Left hindlimb (tissue), 1 donor: ENCODE results near the gene ARHGAP23.
A peak's percentile ranks its signal among the peaks of the same experiment; 100 is the strongest.
"Not testable (repeated sequence)": the region's sequence is repeated elsewhere in the genome, so short reads cannot be mapped to it uniquely, and the experiment has no call there.

Experiments used
- DNase-seq: peaks from one replicate; pipeline ENCODE4 v3.0.0-alpha.2; 2018

Gene ARHGAP23

DNA sequence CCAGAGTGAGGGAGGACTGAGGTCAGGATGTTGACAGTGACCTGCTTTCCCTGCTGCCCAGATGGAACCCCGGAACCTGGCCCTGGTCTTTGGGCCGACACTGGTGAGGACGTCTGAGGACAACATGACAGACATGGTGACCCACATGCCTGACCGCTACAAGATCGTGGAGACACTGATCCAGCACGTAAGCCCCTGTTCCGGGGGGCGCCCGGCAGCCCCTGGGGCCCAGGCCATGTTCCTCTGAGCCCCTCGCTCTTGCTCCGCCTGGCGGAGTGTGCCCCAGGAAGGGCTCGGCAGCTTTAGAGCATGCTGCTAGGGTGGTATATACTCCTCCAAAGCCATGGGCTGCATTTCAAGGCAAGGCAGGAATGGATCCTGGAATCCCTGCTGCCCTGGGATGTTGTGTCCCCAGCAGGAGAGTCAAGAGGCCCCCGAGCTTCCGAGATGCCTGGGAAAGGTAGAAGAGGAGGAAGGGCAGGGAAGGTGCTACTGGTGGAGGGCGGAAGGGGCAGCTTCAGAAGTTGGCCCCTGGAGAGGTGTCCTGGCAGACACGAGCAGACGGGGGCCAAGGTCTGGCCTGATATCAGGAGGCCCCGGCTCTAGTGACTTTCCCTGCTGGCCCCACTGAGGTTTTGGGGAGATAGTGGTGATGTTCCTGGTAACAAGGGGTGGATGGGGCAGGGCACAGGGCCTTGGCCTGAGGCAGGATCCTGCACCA is 63.2 kb downstream of the ARHGAP23 start:
- peak; percentile 15 for DNase-seq

DNA sequence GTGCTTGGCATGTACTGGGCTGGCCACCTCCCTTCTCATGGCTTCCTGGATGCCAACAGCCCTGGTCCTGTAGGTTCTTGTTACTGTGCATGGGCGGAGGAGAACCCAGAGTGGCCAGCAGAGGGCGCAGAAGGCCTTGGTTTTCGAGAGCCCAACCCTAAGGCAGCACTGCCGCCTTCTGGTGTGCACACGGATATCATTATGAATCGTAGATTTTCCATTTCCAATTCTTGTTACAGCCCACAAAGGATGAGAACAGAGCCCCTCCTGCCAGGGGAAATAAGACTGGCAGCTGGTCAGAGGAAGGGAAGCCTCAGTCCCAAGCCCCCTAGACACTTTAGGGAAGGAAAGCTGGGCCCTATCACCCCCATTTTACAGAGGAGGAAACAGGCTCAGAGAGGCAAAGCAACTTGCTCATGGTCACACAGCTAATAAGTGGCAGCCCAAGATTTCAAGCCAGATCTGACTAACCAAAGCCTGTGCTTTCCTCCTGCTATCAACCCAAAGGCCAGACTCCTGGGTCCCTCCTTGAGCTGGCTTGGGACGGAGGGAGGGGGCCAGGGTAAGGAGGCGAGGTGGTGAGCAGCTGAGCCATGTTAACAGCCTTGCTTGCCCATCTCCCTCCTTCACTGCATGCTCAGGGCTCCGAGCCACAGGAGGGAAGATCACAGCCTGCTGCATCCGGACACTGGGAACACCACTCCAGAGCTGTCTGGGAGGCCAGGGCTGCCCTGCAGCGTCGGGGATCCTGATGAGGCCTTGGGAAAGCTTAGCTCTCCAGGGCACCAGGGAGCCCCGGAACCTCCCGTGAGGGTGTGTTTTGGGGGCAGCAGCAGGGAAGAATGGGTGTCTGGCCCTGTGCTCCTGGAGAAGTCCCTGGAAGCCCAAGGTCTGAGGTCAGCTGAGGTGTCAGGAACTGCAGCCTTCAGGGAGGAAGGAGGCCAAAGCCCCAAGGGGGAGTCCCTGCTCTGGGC is 64.1 kb downstream of the ARHGAP23 start:
- peak; percentile 85 for DNase-seq

DNA sequence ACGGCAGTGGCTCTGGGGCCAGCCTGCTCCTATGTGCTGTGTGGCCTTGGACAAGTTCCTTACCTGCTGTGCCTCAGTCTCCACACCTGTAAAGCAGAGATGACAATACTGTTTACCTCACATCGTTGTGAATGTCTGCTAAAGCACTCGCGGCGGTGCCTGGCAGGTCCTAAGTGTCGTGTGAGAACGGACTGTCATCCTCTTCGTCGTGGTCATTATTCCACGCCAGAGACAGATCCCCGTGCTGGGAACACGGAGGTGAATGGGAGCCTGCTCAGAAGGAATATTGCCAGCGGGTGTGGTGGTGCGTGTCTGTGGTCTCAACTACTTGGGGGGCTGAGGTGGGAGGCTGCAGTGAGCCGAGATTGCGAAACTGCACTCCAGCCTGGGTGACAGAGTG is 65.9 kb downstream of the ARHGAP23 start:
- DNase-seq, result not testable (repeated sequence)

DNA sequence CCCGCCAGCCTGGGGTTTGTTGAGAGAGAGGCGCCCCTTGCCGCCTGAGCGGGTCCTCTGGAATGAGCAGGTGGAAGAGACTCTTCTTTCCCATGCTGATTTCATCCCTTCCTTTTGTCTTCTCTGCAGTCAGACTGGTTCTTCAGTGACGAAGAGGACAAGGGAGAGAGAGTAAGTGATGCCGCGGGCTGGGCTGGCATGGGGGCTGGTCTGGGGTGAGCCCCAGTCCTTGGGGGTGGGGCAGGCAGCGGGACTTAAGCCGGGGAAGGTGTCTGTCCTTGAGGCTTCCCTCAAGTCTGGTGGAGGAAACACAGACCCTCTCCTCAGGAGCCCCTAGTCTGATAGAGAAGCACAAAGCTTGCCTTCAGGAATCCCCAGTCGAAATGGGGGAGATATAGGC is 69.4 kb downstream of the ARHGAP23 start:
- DNase-seq, result not testable (repeated sequence)

DNA sequence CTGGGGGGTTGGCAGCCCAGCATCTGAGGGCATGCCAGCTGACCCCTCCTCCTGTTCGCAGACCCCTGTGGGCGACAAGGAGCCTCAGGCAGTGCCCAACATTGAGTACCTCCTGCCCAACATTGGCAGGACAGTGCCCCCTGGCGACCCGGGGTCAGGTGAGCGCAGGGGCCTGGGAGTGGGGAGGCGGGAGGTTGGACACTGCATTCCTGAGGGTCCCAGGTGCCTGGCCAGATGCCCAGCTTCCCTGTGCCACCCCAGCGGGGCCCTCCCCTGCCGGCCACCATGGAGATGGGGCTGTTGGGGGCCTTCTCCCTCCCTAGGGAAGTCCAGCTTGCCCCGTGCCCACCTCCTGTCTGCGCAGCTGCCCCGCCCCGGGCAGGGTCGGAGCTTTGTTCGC is 70.1 kb downstream of the ARHGAP23 start:
- peak; percentile 24 for DNase-seq

DNA sequence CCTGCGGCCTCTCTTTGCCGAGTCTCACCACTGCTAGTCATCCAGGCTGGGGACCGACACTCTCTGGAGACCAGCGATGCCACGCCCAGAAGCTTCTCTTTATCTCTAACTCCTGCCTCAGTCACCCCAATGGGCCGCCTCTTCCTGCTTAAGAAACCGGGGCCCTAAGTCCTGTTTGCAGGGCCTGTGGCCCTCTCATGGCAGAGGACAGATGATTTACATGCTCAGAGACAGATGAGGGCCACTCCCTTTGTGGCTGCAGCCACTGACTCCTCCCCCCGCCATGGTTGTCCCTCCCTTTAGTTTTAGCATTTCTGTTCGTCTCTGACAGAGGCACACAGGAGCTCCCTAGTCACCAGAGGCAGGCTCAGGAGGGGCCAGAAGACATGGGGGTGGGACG is 71.0 kb downstream of the ARHGAP23 start:
- not testable (repeated sequence) for DNase-seq

DNA sequence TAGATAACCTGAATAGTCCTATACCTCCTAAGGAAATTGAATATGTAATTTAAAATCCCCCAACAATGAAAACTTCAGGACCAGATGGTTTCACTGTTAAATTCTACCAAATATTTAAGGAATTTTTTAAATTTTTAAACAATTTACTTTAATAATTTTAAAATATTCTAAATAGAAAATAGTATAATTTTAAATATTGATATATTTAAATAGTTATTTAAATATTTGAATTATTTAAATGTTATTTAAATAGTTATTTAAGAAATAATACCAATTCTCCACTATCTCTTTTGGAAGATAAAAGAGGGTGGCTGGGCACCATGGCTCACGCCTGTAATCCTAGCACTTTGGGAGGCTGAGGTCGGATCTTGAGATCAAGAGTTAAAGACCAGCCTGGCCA is 73.5 kb downstream of the ARHGAP23 start:
- not testable (repeated sequence) for DNase-seq

DNA sequence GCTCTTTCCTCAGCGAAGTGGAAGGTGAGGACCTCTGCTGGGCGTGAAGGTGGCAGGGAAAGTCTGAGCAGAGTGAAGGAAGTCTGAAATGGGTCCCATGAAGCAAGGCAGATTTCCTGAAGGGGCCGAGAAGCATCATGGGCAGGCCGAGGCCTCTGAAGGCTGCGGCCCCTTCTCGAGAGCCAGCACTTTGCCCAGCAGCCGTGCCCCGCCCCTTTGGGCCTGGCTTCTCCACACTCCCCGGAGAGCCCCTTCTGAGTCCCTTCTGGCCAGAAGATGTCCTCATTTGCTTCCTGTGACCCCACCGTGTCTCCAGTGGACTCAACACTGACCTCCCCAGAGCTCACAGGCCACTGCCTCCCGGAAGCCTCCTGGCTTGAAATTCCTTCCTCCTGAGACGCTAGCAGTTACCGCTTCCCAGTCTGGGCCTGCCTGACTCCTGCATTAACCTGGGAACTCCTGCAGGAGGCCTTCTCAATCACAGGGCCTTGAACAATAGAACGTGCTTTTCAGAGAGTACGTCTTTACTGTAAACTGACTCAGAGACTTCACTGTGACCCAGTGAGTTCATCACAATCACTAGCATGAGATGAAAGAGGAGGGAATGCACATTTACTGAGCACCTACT is 75.1 kb downstream of the ARHGAP23 start:
- DNase-seq, result not testable (repeated sequence)

DNA sequence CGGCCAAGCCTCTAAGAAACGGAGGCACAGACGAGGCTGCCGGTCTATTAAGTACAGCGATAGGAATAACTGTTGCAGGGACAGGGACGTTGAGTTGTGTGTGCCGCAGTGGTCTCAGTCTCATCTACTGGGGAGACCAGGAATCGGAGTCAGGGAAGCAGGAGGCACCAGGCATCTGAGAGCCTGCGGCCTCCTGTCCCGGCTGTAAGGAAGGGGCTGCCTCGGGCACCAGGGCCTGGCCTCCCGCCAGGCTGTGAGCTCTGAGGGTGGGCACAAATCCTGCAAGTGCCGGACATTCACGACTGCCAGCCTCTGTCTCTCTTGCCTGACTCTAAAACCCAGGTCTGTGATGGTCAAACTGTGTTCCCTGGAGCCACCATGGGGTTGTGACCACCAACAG is 76.0 kb downstream of the ARHGAP23 start:
- no peak for DNase-seq

DNA sequence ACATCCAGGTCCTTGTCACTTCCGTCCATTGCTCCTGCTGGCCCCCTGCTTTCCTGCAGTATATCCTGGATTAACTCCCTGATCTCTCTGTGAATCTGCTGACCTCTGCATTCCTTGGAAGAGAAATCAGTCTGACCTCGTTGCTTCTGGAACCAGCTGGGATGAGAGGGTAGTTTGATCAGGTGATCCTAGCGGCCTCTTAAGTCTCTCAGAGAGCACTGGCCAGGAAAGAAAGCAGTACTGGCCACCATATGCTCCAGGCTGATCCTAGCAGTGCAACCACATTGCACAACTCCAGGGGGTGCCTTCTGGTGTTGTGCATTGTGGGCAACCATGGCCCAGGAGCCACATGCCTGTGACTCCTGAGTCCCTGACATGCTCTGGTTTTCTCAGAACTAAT is 79.2 kb downstream of the ARHGAP23 start:
- DNase-seq, result no peak

DNA sequence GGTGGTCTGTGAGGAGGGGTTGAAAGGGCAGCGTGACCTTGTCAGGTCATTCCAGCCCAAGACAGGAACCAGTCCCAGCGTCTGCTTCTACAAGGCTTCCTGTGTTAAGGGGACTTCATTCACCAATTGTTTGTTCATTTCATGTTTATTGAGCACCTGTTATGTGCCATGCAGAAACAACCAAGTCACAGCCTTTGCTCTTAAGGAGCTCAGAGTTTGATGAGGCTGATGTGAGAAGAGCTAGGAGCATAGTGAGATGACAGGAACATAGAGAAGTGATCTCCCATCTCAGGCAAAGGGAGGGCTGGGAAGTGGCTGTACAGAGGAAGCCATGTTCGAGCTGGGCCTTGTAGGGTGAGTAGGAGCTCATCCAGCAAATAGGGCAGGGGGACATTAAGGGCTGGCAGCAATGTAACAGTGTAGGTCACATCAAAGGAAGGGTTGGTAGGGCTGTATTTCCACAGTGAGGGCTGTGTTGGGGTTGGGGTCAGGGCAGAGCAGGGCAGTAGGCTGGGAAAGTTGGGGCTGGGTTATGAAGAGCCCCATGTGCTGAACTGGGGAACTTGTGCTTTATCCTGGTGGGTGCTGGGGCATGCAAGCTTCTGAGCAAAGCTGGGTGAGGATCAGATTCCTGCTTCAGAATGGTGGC is 79.8 kb downstream of the ARHGAP23 start:
- no peak for DNase-seq

DNA sequence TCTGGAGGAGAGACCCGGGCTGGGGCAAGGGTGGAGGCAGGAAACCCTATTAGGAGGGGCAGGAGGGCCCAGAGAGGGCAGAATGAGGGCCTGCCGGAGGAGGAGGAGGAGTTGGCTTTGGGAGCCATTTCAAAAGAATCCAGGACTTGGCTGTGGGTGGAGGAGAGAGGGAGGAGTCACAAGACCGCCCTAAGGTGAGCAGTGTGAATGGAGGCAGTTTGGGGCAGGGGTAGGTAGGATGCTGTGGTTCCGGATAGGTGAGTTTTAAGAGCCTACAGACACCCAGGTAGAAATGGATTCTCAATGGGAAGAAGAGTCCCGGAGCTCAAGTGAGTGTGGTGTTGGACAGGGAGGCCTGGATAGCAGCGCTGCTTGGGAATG is 80.3 kb downstream of the ARHGAP23 start:
- no peak for DNase-seq

DNA sequence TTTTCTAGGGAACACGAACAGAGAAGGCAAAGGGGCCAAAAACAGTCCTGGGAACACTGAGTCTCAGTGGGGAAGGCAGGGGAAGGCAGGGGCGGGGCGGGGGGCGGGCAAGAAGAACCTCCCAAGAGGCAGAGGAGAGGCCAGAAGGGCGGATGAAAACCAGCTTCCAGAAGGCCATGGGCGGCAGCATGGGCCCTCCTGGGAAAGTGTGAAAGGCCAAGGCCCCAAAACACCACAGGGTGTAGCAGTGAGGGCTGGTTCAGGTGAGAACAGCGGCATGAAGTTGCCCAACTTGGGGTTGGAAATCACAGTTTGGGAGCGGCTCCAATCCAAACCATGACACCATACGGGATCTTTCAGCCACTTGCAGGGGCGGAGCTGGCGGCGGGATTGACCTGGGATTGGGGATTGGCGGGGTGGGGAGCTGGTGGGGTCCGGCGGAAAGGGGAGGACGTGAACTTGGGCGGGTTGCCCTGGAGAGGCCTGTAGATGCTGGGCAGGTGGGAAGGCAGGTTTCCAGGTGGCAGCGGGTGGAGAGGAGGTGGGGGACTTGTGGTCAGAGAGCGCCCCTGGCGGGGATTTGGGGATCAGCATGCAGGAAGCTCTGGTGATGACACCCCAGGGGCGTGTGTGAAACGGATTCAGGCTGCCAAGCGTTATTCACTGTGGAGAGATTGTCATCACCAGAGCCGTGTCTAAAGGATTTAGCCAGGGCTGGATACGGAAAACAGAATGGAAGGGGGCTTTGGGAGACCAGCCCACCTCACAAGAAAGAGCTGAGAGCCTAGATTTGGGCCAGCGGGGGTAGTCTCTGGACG is 80.9 kb downstream of the ARHGAP23 start:
- peak; percentile 85 for DNase-seq

DNA sequence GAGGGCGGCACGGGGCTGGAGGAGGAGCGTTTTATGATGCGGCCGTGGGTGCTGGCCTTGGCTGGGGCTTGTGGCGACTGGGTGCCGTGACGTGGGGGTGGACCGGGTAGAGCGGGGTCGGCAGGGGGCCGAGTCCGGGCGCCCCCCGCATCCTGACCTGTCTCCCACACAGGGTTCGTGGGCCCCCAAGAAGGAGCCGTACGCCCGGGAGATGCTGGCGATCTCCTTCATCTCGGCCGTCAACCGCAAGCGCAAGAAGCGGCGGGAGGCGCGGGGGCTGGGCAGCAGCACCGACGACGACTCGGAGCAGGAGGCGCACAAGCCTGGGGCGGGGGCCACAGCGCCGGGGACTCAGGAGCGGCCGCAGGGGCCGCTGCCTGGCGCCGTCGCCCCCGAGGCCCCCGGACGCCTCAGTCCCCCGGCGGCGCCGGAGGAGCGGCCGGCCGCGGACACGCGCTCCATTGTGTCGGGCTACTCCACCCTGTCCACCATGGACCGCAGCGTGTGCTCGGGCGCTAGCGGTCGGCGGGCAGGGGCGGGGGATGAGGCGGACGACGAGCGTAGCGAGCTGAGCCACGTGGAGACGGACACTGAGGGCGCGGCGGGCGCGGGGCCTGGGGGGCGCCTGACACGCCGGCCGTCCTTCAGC is 81.6 kb downstream of the ARHGAP23 start:
- DNase-seq, result no peak

DNA sequence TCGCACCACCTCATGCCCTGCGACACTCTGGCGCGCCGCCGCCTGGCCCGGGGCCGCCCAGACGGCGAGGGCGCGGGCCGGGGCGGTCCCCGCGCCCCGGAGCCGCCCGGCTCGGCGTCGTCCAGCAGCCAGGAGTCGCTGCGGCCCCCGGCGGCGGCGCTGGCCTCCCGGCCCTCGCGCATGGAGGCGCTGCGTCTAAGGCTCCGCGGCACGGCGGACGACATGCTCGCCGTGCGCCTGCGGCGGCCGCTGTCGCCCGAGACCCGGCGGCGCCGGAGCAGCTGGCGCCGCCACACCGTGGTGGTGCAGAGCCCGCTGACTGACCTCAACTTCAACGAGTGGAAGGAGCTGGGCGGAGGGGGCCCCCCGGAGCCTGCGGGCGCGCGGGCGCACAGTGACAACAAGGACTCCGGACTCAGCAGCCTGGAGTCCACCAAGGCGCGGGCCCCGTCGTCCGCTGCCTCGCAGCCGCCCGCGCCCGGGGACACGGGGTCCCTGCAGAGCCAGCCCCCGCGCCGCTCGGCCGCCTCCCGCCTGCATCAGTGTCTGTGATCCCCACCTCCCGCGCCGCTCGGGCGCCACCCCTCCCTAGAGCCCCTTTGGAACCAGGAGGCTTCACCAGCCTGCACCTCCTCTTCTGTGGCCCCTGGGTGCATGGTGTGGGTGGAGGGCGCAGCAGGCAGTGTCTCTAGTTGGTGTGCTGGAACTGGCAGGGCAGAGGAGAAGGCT is 82.3 kb downstream of the ARHGAP23 start:
- peak; percentile 70 for DNase-seq

DNA sequence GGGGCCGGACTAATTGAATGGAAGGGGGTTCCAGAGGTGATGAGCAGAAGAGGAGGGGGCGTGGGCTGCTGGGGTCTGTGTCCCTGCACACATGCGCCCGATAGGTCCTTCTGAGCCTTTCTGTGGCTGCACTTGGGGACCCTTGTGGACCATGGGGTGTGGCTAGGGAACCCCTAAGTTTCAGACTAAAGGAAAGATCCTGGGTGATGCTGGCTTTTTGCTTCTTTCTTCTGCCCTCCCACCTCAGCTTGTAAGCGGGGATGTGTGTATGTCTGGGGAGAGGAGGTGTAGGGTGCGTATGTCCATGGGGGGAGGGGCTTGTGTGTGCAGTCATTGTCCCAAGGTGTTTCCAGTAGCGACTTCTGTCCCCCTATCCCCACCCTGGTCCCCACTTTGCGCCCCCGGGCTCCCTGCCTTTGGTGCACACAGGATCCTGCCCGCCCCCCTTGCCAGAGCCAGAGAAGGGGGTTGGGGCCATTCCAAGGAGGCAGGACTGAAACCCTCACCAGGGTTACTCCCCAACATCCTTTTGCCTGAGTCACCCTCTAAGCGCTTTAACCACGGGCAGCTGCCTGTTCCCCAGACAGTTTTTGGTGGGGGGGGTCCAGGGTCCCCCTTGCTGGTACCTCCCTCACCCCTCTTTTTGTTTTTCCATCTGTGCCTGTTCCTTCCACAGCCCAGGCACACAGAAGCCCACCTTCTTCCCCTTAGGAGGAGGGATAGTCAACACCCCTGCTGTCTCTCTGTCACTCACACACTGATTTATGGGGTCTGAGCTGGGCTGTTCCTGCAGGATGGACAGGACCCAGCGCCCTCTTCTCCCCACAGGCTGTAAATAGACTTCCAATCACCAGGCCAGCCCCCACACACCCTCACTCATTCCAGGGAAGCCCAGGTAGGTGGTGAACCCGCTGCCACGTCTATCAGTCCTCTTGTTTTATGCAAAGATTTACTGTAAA is 83.2 kb downstream of the ARHGAP23 start:
- DNase-seq, result no peak

DNA sequence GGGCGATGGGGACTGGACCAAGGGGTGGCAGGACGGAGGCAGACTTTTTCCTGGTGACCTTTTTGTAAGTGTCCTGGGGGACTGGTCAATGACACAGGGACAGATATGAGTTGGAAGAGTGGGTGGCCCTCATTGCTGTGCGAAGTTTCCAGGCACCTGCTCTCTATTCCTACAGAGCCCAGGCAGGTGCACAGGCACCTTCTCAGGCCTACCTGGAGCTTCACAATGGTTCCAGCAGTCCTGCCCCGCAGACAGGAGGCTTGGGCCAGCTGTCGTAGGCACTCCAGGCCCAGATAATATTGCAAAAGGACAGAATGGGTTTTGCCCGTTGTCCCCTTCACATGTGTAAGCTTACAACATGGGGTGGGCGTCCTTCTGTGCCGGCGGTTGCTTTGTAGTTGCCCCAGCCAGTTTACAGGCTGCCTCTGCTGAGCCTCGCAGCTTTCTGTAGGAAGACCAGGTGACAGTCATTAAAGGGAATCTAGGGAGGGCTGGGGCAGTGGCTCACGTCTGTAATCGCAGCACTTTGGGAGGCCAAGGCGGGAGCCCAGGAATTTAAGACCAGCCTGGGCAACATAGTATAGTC is 84.3 kb downstream of the ARHGAP23 start:
- DNase-seq, result no peak

DNA sequence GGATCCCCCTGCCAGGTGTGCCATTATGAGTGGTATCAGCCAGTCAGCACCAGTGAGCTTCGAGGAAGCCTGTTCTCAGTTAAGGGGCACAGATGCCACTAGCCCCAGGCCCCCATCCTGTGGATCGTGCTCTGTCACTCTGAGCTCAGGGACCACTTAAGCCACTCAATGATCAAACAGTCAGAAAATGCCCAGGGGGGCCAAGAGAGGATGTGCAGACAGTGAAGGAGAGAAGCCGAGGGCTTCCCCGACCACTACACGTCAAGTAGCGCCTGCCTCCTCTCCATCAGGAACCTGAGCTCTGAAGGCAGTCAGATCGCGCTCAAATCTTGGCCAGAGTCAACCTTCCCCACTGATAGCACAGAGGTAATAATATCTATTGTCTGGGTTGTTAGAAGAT is 98.3 kb downstream of the ARHGAP23 start:
- not testable (repeated sequence) for DNase-seq

DNA sequence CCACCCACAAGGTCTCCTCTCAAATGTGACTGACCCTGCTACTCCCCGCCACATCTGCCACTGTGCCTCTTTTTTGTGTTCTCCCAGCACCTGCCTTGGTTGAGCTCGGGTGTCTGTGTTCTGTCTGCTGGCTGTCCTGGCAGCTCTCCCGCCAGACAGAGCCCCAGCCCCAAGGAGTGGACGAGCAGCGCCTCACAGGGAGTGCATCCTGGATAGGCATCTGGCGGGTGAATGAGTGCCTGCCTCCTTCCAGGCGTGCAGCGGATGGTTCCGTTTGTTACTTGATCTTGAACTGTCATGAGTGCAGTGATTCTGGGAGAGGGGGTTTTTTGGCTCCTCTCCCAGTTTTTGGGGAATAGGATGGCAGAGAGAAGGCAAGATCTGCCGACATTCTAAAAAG is 99.9 kb downstream of the ARHGAP23 start:
- not testable (repeated sequence) for DNase-seq
